GM19328 (cell line): ENCODE results near the gene P4HA3.
"Not testable (repeated sequence)": the region's sequence is repeated elsewhere in the genome, so short reads cannot be mapped to it uniquely, and the experiment has no call there.

Experiments
- ATAC-seq: cut with Tn5 transposase; IDR thresholded peaks from one replicate; pipeline ENCODE4 v1.9.1; 2021; ENCODE audit warnings: mild to moderate bottlenecking, moderate library complexity; ENCODE audit not compliant: unreplicated experiment

Gene P4HA3

GRCh38 chr11:74311352-74311926 is at the start of gene P4HA3:
P4HA3 (minus strand) TSS chr11:74311640; CDS start chr11:74311611, 29 bp downstream.
- ATAC-seq: no peak

GRCh38 chr11:74357449-74357848 is 46.0 kb upstream of the P4HA3 start:
- ATAC-seq: no peak

GRCh38 chr11:74355626-74356025 is 44.2 kb upstream of the P4HA3 start:
- ATAC-seq: no peak

GRCh38 chr11:74354036-74354435 is 42.6 kb upstream of the P4HA3 start:
- ATAC-seq: no peak

GRCh38 chr11:74347381-74347780 is 35.9 kb upstream of the P4HA3 start:
- ATAC-seq: no peak

- ATAC-seq: no peak
Observed at GRCh38 chr11:74345420-74345819, 34.0 kb upstream of the P4HA3 start.

- ATAC-seq: no peak
Observed at GRCh38 chr11:74341921-74342320, 30.5 kb upstream of the P4HA3 start.

- ATAC-seq: no peak
Observed at GRCh38 chr11:74339619-74340018, 28.2 kb upstream of the P4HA3 start.

- ATAC-seq: no peak
Observed at GRCh38 chr11:74338963-74339362, 27.5 kb upstream of the P4HA3 start.

- no peak for ATAC-seq
Observed at GRCh38 chr11:74333193-74333592, 21.8 kb upstream of the P4HA3 start.

- no peak for ATAC-seq
Observed at GRCh38 chr11:74332291-74332690, 20.9 kb upstream of the P4HA3 start.

- ATAC-seq: not testable (repeated sequence)
Observed at GRCh38 chr11:74331000-74331399, 19.6 kb upstream of the P4HA3 start.

- no peak for ATAC-seq
Observed at GRCh38 chr11:74330075-74330858, 18.8 kb upstream of the P4HA3 start.

GRCh38 chr11:74327076-74327475 is 15.6 kb upstream of the P4HA3 start:
- no peak for ATAC-seq

GRCh38 chr11:74326665-74327064 is 15.2 kb upstream of the P4HA3 start:
- ATAC-seq: no peak

- no peak for ATAC-seq
Observed at GRCh38 chr11:74325649-74326645, 14.5 kb upstream of the P4HA3 start.

- no peak for ATAC-seq
Observed at GRCh38 chr11:74322667-74323066, 11.2 kb upstream of the P4HA3 start.

GRCh38 chr11:74321487-74322188 is 10.2 kb upstream of the P4HA3 start:
- no peak for ATAC-seq

GRCh38 chr11:74320538-74320937 is 9.1 kb upstream of the P4HA3 start:
- ATAC-seq: no peak

GRCh38 chr11:74319139-74319816 is 7.8 kb upstream of the P4HA3 start:
- ATAC-seq: no peak
